HL-60 (cell line): ENCODE data around the gene VSIG10L.

Source experiments
- DNase-seq, 2 experiments: peaks; one replicate each; pipeline ENCODE4 v3.0.0-alpha.2; 2010 to 2020; ENCODE audit warnings: low read depth in 1 of 2, low spot score in 1 of 2
- H3K27ac ChIP-seq: fragments of 250-450 bp; sonication (Bioruptor Pico); replicated peaks from 2 replicates; pipeline ENCODE4 v1.5.1; 2020; ENCODE audit warnings: mild to moderate bottlenecking, moderate library complexity
- H3K27me3 ChIP-seq: fragments of 250-450 bp; sonication (Bioruptor Pico); 2 replicates; pipeline ENCODE4 v1.5.1; 2021; ENCODE audit warnings: mild to moderate bottlenecking, moderate library complexity; ENCODE audit not compliant: insufficient read depth, poor library complexity, severe bottlenecking
- H3K4me3 ChIP-seq: replicated peaks from 2 replicates; pipeline ENCODE4 v1.5.1; 2011; ENCODE audit warnings: mild to moderate bottlenecking, control low read depth, low read length; ENCODE audit not compliant: insufficient read depth
- GABPA ChIP-seq: IDR thresholded peaks from 2 replicates; pipeline ENCODE4 v1.6.1; 2012; ENCODE audit warnings: low read depth
- POLR2AphosphoS5 ChIP-seq: IDR thresholded peaks from 2 replicates; pipeline ENCODE4 v1.6.1; 2012; ENCODE audit warnings: low read depth
- REST ChIP-seq: IDR thresholded peaks from 2 replicates; pipeline ENCODE4 v1.6.1; 2012; ENCODE audit warnings: low read depth; ENCODE audit not compliant: insufficient replicate concordance
- SPI1 ChIP-seq: IDR thresholded peaks from 2 replicates; pipeline ENCODE4 v1.6.1; 2012; ENCODE audit warnings: low read depth, mild to moderate bottlenecking, borderline replicate concordance
- TF ChIP-seq, protein P1 (sequence below): IDR thresholded peaks from one replicate; pipeline ENCODE4 v1.5.1; 2011; ENCODE audit warnings: low read length, control low read depth, inconsistent platforms; ENCODE audit not compliant: insufficient read depth

Gene VSIG10L

GRCh38 chr19:51316688-51317087, 25.3 kb downstream of the VSIG10L start:
- TF ChIP-seq, protein P1, sequence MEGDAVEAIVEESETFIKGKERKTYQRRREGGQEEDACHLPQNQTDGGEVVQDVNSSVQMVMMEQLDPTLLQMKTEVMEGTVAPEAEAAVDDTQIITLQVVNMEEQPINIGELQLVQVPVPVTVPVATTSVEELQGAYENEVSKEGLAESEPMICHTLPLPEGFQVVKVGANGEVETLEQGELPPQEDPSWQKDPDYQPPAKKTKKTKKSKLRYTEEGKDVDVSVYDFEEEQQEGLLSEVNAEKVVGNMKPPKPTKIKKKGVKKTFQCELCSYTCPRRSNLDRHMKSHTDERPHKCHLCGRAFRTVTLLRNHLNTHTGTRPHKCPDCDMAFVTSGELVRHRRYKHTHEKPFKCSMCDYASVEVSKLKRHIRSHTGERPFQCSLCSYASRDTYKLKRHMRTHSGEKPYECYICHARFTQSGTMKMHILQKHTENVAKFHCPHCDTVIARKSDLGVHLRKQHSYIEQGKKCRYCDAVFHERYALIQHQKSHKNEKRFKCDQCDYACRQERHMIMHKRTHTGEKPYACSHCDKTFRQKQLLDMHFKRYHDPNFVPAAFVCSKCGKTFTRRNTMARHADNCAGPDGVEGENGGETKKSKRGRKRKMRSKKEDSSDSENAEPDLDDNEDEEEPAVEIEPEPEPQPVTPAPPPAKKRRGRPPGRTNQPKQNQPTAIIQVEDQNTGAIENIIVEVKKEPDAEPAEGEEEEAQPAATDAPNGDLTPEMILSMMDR = no peak
- TF ChIP-seq REST = no peak
- TF ChIP-seq GABPA = no peak
- TF ChIP-seq SPI1 = no peak
- no peak for TF ChIP-seq POLR2AphosphoS5

GRCh38 chr19:51311351-51312257, 30.3 kb downstream of the VSIG10L start, which contains the start of gene IGLON5:
IGLON5 (plus strand) TSS chr19:51311644; CDS start chr19:51311848, 204 bp downstream.
- DNase-seq = no peak
- no peak within 1 kb of the TSS for H3K27ac ChIP-seq
- no peaks in the 10 kb centered on the region for H3K27me3 ChIP-seq
- TF ChIP-seq REST = no peak
- TF ChIP-seq, protein P1 = no peak
- TF ChIP-seq POLR2AphosphoS5 = no peak
- TF ChIP-seq SPI1 = no peak
- no peak for TF ChIP-seq GABPA
- no peak within 1 kb of the TSS for H3K4me3 ChIP-seq

More at GRCh38 chr19:51316688-51317087, 25.3 kb downstream of the VSIG10L start:
- no peak overlapping the region for H3K27ac ChIP-seq
- no peak for DNase-seq
- H3K4me3 ChIP-seq = no peak overlapping the region
- peaks cover 2% of the 10 kb centered on the region for H3K27me3 ChIP-seq

DNA sequence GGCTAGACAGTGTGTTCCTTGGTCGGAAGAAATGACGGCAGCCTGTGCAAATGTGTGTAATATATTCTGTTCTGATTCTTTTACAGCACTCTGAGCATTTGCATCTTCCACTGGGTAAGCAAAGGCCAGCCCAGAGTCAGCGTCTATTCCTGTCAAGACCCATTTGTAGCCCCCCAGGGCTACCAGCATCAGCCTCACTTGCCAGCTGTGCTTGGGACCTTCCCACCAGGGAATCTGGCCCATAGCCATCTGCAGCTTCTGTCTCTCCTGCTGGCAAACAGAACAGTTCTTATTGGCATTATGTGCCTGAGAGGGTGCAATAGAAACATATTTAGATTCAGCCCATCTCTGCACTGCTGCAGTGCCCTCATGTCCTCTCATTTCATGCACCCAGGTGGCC, 36.5 kb downstream of the VSIG10L start:
- Histone ChIP-seq H3K27me3 (no peaks in the 10 kb centered on the region), H3K27ac (no peak overlapping the region), H3K4me3 (no peak overlapping the region)
- TF ChIP-seq, protein P1 = no peak
- no peak for DNase-seq

DNA sequence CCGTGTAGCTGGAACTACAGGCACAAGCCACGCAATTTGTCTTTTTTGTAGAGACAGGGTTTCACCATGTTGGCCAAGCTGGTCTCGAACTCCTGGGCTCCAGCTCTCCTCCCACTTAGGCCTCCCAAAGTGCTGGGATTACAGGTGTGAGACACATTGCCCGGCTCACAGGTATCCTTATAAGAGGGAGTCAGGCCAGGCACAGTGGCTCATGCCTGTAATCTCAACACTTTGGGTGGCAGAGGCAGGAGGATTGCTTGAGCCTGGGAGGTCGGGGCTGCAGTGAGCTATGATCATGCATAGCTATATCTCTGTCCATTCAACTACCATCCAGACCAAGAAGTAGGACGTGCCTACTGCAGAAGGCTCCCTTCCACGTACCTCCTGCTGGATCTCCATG, 40.7 kb downstream of the VSIG10L start:
- TF ChIP-seq SPI1 = no peak
- no peak for TF ChIP-seq GABPA
- TF ChIP-seq REST = no peak
- no peak for TF ChIP-seq POLR2AphosphoS5
- TF ChIP-seq, protein P1 = no peak
- DNase-seq = no peak
- Histone ChIP-seq H3K27ac (no peak overlapping the region), H3K4me3 (no peak overlapping the region), H3K27me3 (no peaks in the 10 kb centered on the region)
